H1 (cell line): ENCODE data around the gene USE1. TPM values are rescaled to one million over a fixed set of nuclear protein-coding genes. Genes with fewer than 3 reads are reported as not detected.

ENCODE experiments used
- CTCF ChIA-PET: fragments of 300-600 bp; sonication (Branson Sonifier 250); formaldehyde crosslinking; loops from one replicate; lab custom pipeline; 2021; ENCODE audit not compliant: partially characterized antibody; lab: Charles Lee
- POLR2A ChIA-PET: fragments of 300-600 bp; sonication (Branson Sonifier 250); formaldehyde crosslinking; loops from one replicate; lab custom pipeline; 2021; ENCODE audit warnings: inconsistent platforms; ENCODE audit not compliant: partially characterized antibody; lab: Charles Lee
- DNase-seq, 2 experiments: peaks; one replicate each; pipeline versions ENCODE4 v3.0.0 to v3.0.0-alpha.2; 2010 to 2022; ENCODE audit warnings: low spot score in 2 of 2, low read depth in 1 of 2, mixed read lengths in 1 of 2
- FAIRE-seq: peaks from 2 replicates; lab custom pipeline; 2011; peaks lifted over from hg19 to GRCh38; lab: Jason Lieb, UNC
- H2AFZ ChIP-seq: 2 replicates; pipeline ENCODE4 v1.8.1; 2012; ENCODE audit warnings: low read length, inconsistent platforms
- H2AK5ac ChIP-seq: 2 replicates; pipeline ENCODE4 v1.6.1; 2013; ENCODE audit warnings: low read depth, low read length
- H2BK120ac ChIP-seq: replicated peaks from 2 replicates; pipeline ENCODE3; 2013; ENCODE audit warnings: low read depth, low read length, inconsistent platforms
- H2BK12ac ChIP-seq: 2 replicates; pipeline ENCODE4 v1.6.1; 2013; ENCODE audit warnings: low read depth, low read length
- H2BK15ac ChIP-seq: 2 replicates; pipeline ENCODE4 v1.6.1; 2013; ENCODE audit warnings: low read length
- H2BK20ac ChIP-seq: 2 replicates; pipeline ENCODE4 v1.6.1; 2013; ENCODE audit warnings: low read length
- H2BK5ac ChIP-seq: 2 replicates; pipeline ENCODE4 v1.6.1; 2013; ENCODE audit warnings: low read depth, low read length
- H3K14ac ChIP-seq: 2 replicates; pipeline ENCODE4 v1.6.1; 2013; ENCODE audit warnings: inconsistent platforms; ENCODE audit not compliant: insufficient read length
- H3K18ac ChIP-seq: 2 replicates; pipeline ENCODE4 v1.6.1; 2013; ENCODE audit warnings: low read length; ENCODE audit errors: extremely low read depth
- H3K23ac ChIP-seq: 2 replicates; pipeline ENCODE4 v1.6.1; 2013; ENCODE audit warnings: inconsistent platforms; ENCODE audit not compliant: insufficient read length
- H3K23me2 ChIP-seq: 2 replicates; pipeline ENCODE4 v1.6.1; 2013; ENCODE audit warnings: low read depth, low read length
- H3K27ac ChIP-seq: 2 replicates; pipeline ENCODE4 v1.6.1; 2011; ENCODE audit warnings: low read depth, low read length, inconsistent platforms
- H3K27me3 ChIP-seq, 4 experiments: replicated peaks in 1 of 4; 1 replicate in 1 of 4; 2 replicates in 3 of 4; pipeline versions ENCODE4 v1.6.1 to v1.8.1; 2011 to 2013; ENCODE audit warnings: low read length in 3 of 4, mild to moderate bottlenecking in 3 of 4, inconsistent platforms in 2 of 4, mixed read lengths in 2 of 4, moderate library complexity in 1 of 4; ENCODE audit not compliant: control insufficient read depth in 3 of 4, insufficient read depth in 3 of 4; ENCODE audit errors: extremely low read depth in 1 of 4
- H3K36me3 ChIP-seq, 4 experiments: 2 replicates each; pipeline versions ENCODE4 v1.6.1 to v1.8.1; 2011 to 2013; ENCODE audit warnings: mild to moderate bottlenecking in 4 of 4, low read length in 3 of 4, moderate library complexity in 2 of 4, control low read depth in 1 of 4, inconsistent platforms in 1 of 4; ENCODE audit not compliant: insufficient read depth in 4 of 4, control insufficient read depth in 2 of 4
- H3K4ac ChIP-seq: replicated peaks from 2 replicates; pipeline ENCODE3; 2013; ENCODE audit warnings: low read length, low read depth, mixed read lengths, inconsistent platforms; ENCODE audit not compliant: insufficient read length
- H3K4me1 ChIP-seq, 4 experiments: replicated peaks in 1 of 4; 1 replicate in 1 of 4; 2 replicates in 3 of 4; pipeline versions ENCODE4 v1.6.1 to v1.8.1; 2011 to 2013; ENCODE audit warnings: low read length in 3 of 4, inconsistent platforms in 2 of 4, mixed read lengths in 1 of 4; ENCODE audit not compliant: insufficient read depth in 4 of 4, control insufficient read depth in 3 of 4
- H3K4me2 ChIP-seq, 2 experiments: 2 replicates each; pipeline versions ENCODE4 v1.6.1 to v1.8.1; 2011 to 2013; ENCODE audit warnings: low read depth in 2 of 2, low read length in 2 of 2, control low read depth in 1 of 2, inconsistent platforms in 1 of 2, mild to moderate bottlenecking in 1 of 2; ENCODE audit not compliant: insufficient read depth in 1 of 2
- H3K4me3 ChIP-seq, 4 experiments: fragments of 200-600, 300-600 bp in 1 of 4; sonication (generic), shearing (Covaris generic), sonication (Bioruptor Twin) in 1 of 4; 2 replicates each; pipeline versions ENCODE4 v1.5.1 to v1.8.1; 2011 to 2016; ENCODE audit warnings: low read length in 4 of 4, low read depth in 3 of 4, control low read depth in 2 of 4, inconsistent platforms in 2 of 4, mild to moderate bottlenecking in 2 of 4, mixed read lengths in 1 of 4, moderate library complexity in 1 of 4; ENCODE audit not compliant: insufficient read depth in 2 of 4; ENCODE audit errors: extremely low read depth in 1 of 4
- H3K56ac ChIP-seq: replicated peaks from 2 replicates; pipeline ENCODE3; 2013; ENCODE audit warnings: low read depth, mild to moderate bottlenecking, mixed read lengths, low read length, inconsistent platforms; ENCODE audit not compliant: insufficient read length
- H3K79me1 ChIP-seq: 2 replicates; pipeline ENCODE4 v1.6.1; 2013; ENCODE audit warnings: low read depth, low read length, control low read depth
- H3K79me2 ChIP-seq, 2 experiments: 2 replicates each; pipeline versions ENCODE4 v1.6.1 to v1.8.1; 2012 to 2013; ENCODE audit warnings: low read length in 2 of 2, mild to moderate bottlenecking in 2 of 2, inconsistent platforms in 1 of 2; ENCODE audit not compliant: insufficient read depth in 2 of 2, control insufficient read depth in 1 of 2
- H3K9ac ChIP-seq, 4 experiments: replicated peaks in 1 of 4; 1 replicate in 1 of 4; 2 replicates in 3 of 4; pipeline versions ENCODE4 v1.6.1 to v1.8.1; 2011 to 2013; ENCODE audit warnings: low read depth in 3 of 4, low read length in 3 of 4, control low read depth in 2 of 4, mild to moderate bottlenecking in 2 of 4, moderate library complexity in 2 of 4, inconsistent platforms in 1 of 4; ENCODE audit errors: extremely low read depth in 1 of 4
- H3K9me3 ChIP-seq, 2 experiments: 2 replicates each; pipeline versions ENCODE4 v1.6.1 to v1.8.1; 2012 to 2013; ENCODE audit warnings: mild to moderate bottlenecking in 2 of 2, moderate library complexity in 2 of 2, control low read depth in 1 of 2, inconsistent platforms in 1 of 2, low read depth in 1 of 2, low read length in 1 of 2, mixed read lengths in 1 of 2; ENCODE audit not compliant: insufficient read depth in 2 of 2
- H4K20me1 ChIP-seq, 2 experiments: replicated peaks in 1 of 2; 2 replicates each; pipeline versions ENCODE3 to v1.8.1; 2011 to 2013; ENCODE audit warnings: inconsistent platforms in 2 of 2, low read length in 2 of 2, mild to moderate bottlenecking in 1 of 2; ENCODE audit not compliant: insufficient read depth in 2 of 2, control insufficient read depth in 1 of 2
- H4K5ac ChIP-seq: 2 replicates; pipeline ENCODE4 v1.6.1; 2013; ENCODE audit warnings: low read length, low read depth, mixed read lengths, inconsistent platforms; ENCODE audit not compliant: insufficient read length
- H4K8ac ChIP-seq: 2 replicates; pipeline ENCODE4 v1.8.0; 2013; ENCODE audit warnings: mild to moderate bottlenecking, moderate library complexity, low read length, inconsistent platforms; ENCODE audit not compliant: insufficient read depth; ENCODE audit errors: extremely low read depth
- H4K91ac ChIP-seq: replicated peaks from 2 replicates; pipeline ENCODE3; 2013; ENCODE audit warnings: low read length, mixed read lengths, inconsistent platforms; ENCODE audit not compliant: insufficient read length
- CHD2 ChIP-seq: IDR thresholded peaks from 2 replicates; pipeline ENCODE4 v1.6.1; 2012; ENCODE audit warnings: low read length, improper control_type of control experiment
- FOSL1 ChIP-seq: IDR thresholded peaks from 2 replicates; pipeline ENCODE4 v1.6.1; 2011; ENCODE audit warnings: mild to moderate bottlenecking, low read depth, low read length, moderate library complexity; ENCODE audit not compliant: insufficient read depth
- KDM1A ChIP-seq: fragments of 200-600, 300-600 bp; sonication (generic); IDR thresholded peaks from 2 replicates; pipeline ENCODE4 v1.7.1; 2016; ENCODE audit warnings: mild to moderate bottlenecking, low read length, borderline replicate concordance
- TEAD4 ChIP-seq: IDR thresholded peaks from 2 replicates; pipeline ENCODE4 v1.6.1; 2012; ENCODE audit warnings: low read depth, low read length, inconsistent platforms, mixed read lengths
- YY1 ChIP-seq: IDR thresholded peaks from 2 replicates; pipeline ENCODE4 v1.6.1; 2011; ENCODE audit warnings: low read depth, mild to moderate bottlenecking, low read length
- WGBS, 2 experiments: shearing (Covaris generic) in 1 of 2; methylation state at CpG; one replicate each; pipeline versions ENCODE4 v1.1.6 to v1.1.7; 2013 to 2015; ENCODE audit warnings: low lambda C conversion rate in 2 of 2, mixed read lengths in 2 of 2, inconsistent platforms in 1 of 2, low coverage in 1 of 2, missing lambda C conversion rate in 1 of 2; ENCODE audit not compliant: insufficient replicate concordance in 2 of 2, insufficient coverage in 1 of 2, insufficient read length in 1 of 2; ENCODE audit errors: extremely low coverage in 1 of 2, missing lambda C conversion rate in 1 of 2; 5-methylcytosine and 5-hydroxymethylcytosine counted together
- polyA plus RNA-seq, 7 experiments: library from polyadenylated mRNA; depleted of rRNA in 3 of 7; stranded (reverse) in 5 of 7; unstranded in 2 of 7; fragments of >200 nt in 5 of 7; fragments of 200-250 nt in 2 of 7; gene quantifications; 1 replicate in 5 of 7; 2 replicates in 1 of 7; 4 replicates in 1 of 7; pipeline versions ENCODE4 v1.2.1 to v1.2.3, GENCODE V29; 2011 to 2013; ENCODE audit warnings: missing spikeins in 2 of 7, mixed read lengths in 2 of 7
- total RNA-seq: library from RNA; stranded (reverse); fragmentation: NEBNext Ultra II Directional; extraction: Animal tissue kit (Norgen Biotek cat#: 25700); gene quantifications from 2 replicates; pipeline ENCODE4 v1.2.1, GENCODE V29; 2021
- TF ChIP-seq, protein P1 (sequence below): IDR thresholded peaks from 2 replicates; pipeline ENCODE4 v1.6.1; 2012; ENCODE audit warnings: inconsistent platforms

The USE1 gene
- total and polyA plus RNA-seq, 2 of the 8 experiments (the other 6 are each of a cell fraction or from before 2014, with no cell fraction given): 8.7 to 13.9 TPM

DNA sequence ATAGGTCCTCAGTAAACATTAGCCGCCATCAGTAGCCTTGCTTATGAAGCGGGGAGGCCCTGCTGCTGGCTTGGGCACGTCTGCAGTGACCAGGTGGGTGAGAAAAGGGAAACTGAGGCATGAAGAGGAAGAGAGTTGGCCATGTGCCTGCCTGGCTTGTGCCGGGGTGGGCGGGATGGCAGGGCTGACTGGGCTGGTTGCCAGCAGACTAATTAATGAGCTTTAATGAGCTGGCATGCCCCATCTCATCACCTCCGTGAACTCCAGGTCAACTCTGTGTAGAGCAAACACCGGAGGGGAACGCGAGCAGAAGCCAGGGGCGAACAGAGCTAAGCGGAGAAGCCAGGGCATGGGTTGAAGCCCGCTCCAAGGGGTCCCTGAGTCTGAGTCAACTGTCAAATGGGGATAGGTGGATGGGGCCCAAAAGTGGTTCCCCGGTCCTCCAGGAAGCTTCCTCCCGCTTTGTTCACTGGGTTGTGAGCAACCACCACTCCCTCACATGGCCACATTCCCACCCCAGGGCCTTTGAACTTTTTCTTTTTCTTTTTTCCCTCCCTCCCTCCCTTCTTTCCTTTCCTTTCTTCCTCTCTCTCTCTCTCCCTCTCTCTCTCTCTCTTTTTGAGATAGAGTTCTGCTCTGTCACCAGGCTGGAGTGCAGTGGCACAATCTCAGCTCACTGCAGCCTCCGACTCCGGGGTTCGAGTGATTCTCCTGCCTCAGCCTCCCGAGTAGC lies 21.8 kb downstream of the USE1 start:
- Histone ChIP-seq H2AK5ac (no peak overlapping the region), H4K20me1 (peaks cover 15 to 21% of the 10 kb centered on the region in 2 experiments), H2BK5ac (peak overlapping the region; percentile 93), H2BK20ac (peak overlapping the region; percentile 48; the same call in 1 of the 2 replicates), H2AFZ (no peak overlapping the region), H3K23ac (no peak overlapping the region), H3K18ac (no peak overlapping the region; the same call in 1 of the 2 replicates), H3K4me2 (peak overlapping the region in 1 of 2 experiments; percentile 92; a peak in 1 of 4 replicates), H3K27ac (no peak overlapping the region), H3K36me3 (peaks cover 6 to 28% (median 9%) of the 10 kb centered on the region in 4 experiments), H2BK120ac (no peak overlapping the region), H3K9me3 (no peaks in the 10 kb centered on the region), H3K4me3 (peak overlapping the region in 1 of 4 experiments; percentile 45; a peak in 1 of 8 replicates), H3K4me1 (peaks cover 3 to 11% (median 7%) of the 10 kb centered on the region in 4 experiments), H3K56ac (no peak overlapping the region), H4K5ac (no peak overlapping the region)
- no peak for DNase-seq
- no peak for TF ChIP-seq CHD2
- TF ChIP-seq TEAD4: no peak
- TF ChIP-seq, protein P1, sequence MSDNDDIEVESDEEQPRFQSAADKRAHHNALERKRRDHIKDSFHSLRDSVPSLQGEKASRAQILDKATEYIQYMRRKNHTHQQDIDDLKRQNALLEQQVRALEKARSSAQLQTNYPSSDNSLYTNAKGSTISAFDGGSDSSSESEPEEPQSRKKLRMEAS: no peak
- no peak for TF ChIP-seq FOSL1
- TF ChIP-seq YY1: no peak
- TF ChIP-seq KDM1A: no peak
- TF ChIP-seq, all 59 proteins: peak for 0
- peaks cover 4% of the 10 kb centered on the region; the same call in 1 of the 2 replicates for H3K23me2 ChIP-seq
- no peak overlapping the region for H3K4ac ChIP-seq
- H3K27me3 ChIP-seq: no peaks in the 10 kb centered on the region
- H3K79me2 ChIP-seq: peaks cover 12 to 51% of the 10 kb centered on the region in 2 experiments; a peak in 3 of 4 replicates
- H2BK15ac ChIP-seq: no peak overlapping the region
- 87% methylated on average over 16 of the region's 18 CpGs; no CpG with 5 or more reads in 1 of the 2 experiments for WGBS, 2 experiments
- H3K79me1 ChIP-seq: peaks cover 18% of the 10 kb centered on the region
- H4K91ac ChIP-seq: peak overlapping the region; percentile 70
- CTCF ChIA-PET: interaction anchor here (0.6 to 1.8 kb wide), 10 partner anchors 9 to 1014 kb away, joined by 3 to 6 read pairs (median 3); no protein-coding TSS in a partner anchor
- no peak for FAIRE-seq
- POLR2A ChIA-PET: interaction anchor here (1.0 to 12.3 kb wide), 13 partner anchors 6 to 84 kb away, joined by 3 to 118 read pairs (median 5); partner anchors contain the start of genes ANKLE1, NR2F6, OCEL1 and USE1
- no peak overlapping the region for H3K14ac ChIP-seq
- H2BK12ac ChIP-seq: peak overlapping the region; percentile 60; the same call in 1 of the 2 replicates
- H4K8ac ChIP-seq: no peak overlapping the region; the same call in 1 of the 2 replicates
- H3K9ac ChIP-seq: no peak overlapping the region
